Ascending aorta (tissue), 2 donors: ENCODE measurements around the gene CCL8. TPM values are rescaled to one million over a fixed set of nuclear protein-coding genes. Genes with fewer than 3 reads are reported as not detected.

ENCODE experiments used
- DNase-seq, 2 donors: peaks; one replicate each; pipeline ENCODE4 v3.0.0-alpha.2; 2019; ENCODE audit warnings: low spot score in 2 of 2
- H3K27ac ChIP-seq, 2 donors: fragments of 200-600 bp; sonication (generic); one replicate each; pipeline ENCODE4 v1.5.1; 2016 to 2017; ENCODE audit warnings: mild to moderate bottlenecking in 1 of 2
- H3K27me3 ChIP-seq: fragments of 200-600 bp; sonication (generic); one replicate; pipeline ENCODE4 v1.5.1; 2017
- H3K36me3 ChIP-seq, 2 donors: fragments of 200-600 bp; sonication (generic); one replicate each; pipeline ENCODE4 v1.5.1; 2016
- H3K4me1 ChIP-seq, 2 donors: fragments of 200-600 bp; sonication (generic); one replicate each; pipeline ENCODE4 v1.5.1; 2016 to 2017; ENCODE audit warnings: mild to moderate bottlenecking in 1 of 2
- H3K4me3 ChIP-seq, 2 donors: fragments of 200-600 bp; sonication (generic); one replicate each; pipeline ENCODE4 v1.5.1; 2016 to 2017; ENCODE audit warnings: mild to moderate bottlenecking in 1 of 2
- H3K9me3 ChIP-seq, 2 donors: fragments of 200-600 bp; sonication (generic); one replicate each; pipeline ENCODE4 v1.5.1; 2016
- CTCF ChIP-seq, 3 experiments: fragments of 200-600 bp in 2 of 3; fragments of 450-650 bp in 1 of 3; sonication (generic) in 2 of 3; IDR thresholded peaks; one replicate each; pipeline ENCODE4 v1.5.1; 2016 to 2019; ENCODE audit warnings: antibody characterized with exemption in 3 of 3, mild to moderate bottlenecking in 1 of 3, moderate library complexity in 1 of 3
- intact Hi-C: fragments of 100-400 bp; cut with DNase I; formaldehyde crosslinking; loops from one replicate; pipeline ENCODE4 v1.15.1; 2023
- total RNA-seq: library from RNA; depleted of rRNA; stranded (reverse); fragments of >200 nt; gene quantifications from one replicate; pipeline ENCODE4 v1.1.0, GENCODE V29; 2016

The CCL8 gene
- not detected for total RNA-seq

- H3K27ac ChIP-seq: no peak within 1 kb of the TSS
- no peak within 1 kb of the TSS for H3K4me3 ChIP-seq
- H3K36me3 ChIP-seq: no peaks in the 10 kb centered on the region
- H3K9me3 ChIP-seq: peaks cover 0 to under 1% of the 10 kb centered on the region in 2 donors
- intact Hi-C loops: no loop called here
- TF ChIP-seq CTCF (IDR thresholded peaks at IDR 0.05): no peak
- H3K27me3 ChIP-seq: no peaks in the 10 kb centered on the region
- peaks cover 2 to 7% of the 10 kb centered on the region in 2 donors for H3K4me1 ChIP-seq
- DNase-seq: no peak
Observed at GRCh38 chr17:34319039-34319483, at the start of gene CCL8. TSS of gene CCL8 (plus strand) at chr17:34319435. CDS start at chr17:34319502, 67 bp downstream.

DNA sequence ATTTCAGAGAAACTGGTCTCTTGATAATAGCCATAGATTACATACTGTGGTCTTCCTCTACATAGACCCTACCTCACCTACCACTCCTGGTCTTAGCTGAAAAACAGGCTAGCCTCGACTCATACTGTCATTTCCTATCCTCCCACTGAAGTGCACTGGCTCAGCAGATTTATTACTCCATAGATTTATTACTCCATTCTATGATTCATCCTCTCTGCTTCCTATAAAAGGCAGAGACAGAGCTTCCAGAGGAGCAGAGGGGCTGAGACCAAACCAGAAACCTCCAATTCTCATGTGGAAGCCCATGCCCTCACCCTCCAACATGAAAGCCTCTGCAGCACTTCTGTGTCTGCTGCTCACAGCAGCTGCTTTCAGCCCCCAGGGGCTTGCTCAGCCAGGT lies 49.3 kb upstream of the CCL8 start, which contains the start of gene CCL7:
TSS of gene CCL7 (plus strand) at position 253 of the 400 bp plus-strand sequence. CDS start at position 323, 70 bp downstream.
- TF ChIP-seq CTCF (IDR thresholded peaks at IDR 0.05): no peak
- Histone ChIP-seq H3K4me1 (no peaks in the 10 kb centered on the region), H3K4me3 (no peak within 1 kb of the TSS), H3K27me3 (no peaks in the 10 kb centered on the region), H3K27ac (no peak within 1 kb of the TSS), H3K9me3 (no peaks in the 10 kb centered on the region), H3K36me3 (no peaks in the 10 kb centered on the region)
- no peak for DNase-seq
- intact Hi-C loops: no loop called here

GRCh38 chr17:34275881-34276280 lies 43.4 kb upstream of the CCL8 start:
- H3K36me3 ChIP-seq: no peaks in the 10 kb centered on the region
- no peak for TF ChIP-seq CTCF (IDR thresholded peaks at IDR 0.05)
- DNase-seq: no peak
- intact Hi-C loops: no loop called here
- no peaks in the 10 kb centered on the region for H3K9me3 ChIP-seq
- no peaks in the 10 kb centered on the region for H3K27me3 ChIP-seq
- no peak overlapping the region for H3K4me3 ChIP-seq
- H3K27ac ChIP-seq: no peak overlapping the region
- H3K4me1 ChIP-seq: no peaks in the 10 kb centered on the region

GRCh38 chr17:34276826-34277225 lies 42.4 kb upstream of the CCL8 start:
- no peaks in the 10 kb centered on the region for H3K4me1 ChIP-seq
- H3K4me3 ChIP-seq: no peak overlapping the region
- H3K27me3 ChIP-seq: no peaks in the 10 kb centered on the region
- no peak for TF ChIP-seq CTCF (IDR thresholded peaks at IDR 0.05)
- intact Hi-C loops: no loop called here
- no peak for DNase-seq
- H3K9me3 ChIP-seq: no peaks in the 10 kb centered on the region
- H3K36me3 ChIP-seq: no peaks in the 10 kb centered on the region
- no peak overlapping the region for H3K27ac ChIP-seq

GRCh38 chr17:34283571-34283970 lies 35.7 kb upstream of the CCL8 start:
- TF ChIP-seq CTCF (IDR thresholded peaks at IDR 0.05): no peak
- no peak overlapping the region for H3K27ac ChIP-seq
- no peaks in the 10 kb centered on the region for H3K27me3 ChIP-seq
- DNase-seq: no peak
- intact Hi-C loops: no loop called here
- H3K36me3 ChIP-seq: no peaks in the 10 kb centered on the region
- H3K9me3 ChIP-seq: no peaks in the 10 kb centered on the region
- no peaks in the 10 kb centered on the region for H3K4me1 ChIP-seq
- no peak overlapping the region for H3K4me3 ChIP-seq

- Histone ChIP-seq H3K27ac (no peak within 1 kb of the TSS), H3K4me1 (no peaks in the 10 kb centered on the region), H3K4me3 (no peak within 1 kb of the TSS), H3K36me3 (no peaks in the 10 kb centered on the region), H3K27me3 (no peaks in the 10 kb centered on the region), H3K9me3 (no peaks in the 10 kb centered on the region)
- TF ChIP-seq CTCF (IDR thresholded peaks at IDR 0.05): no peak
- DNase-seq: no peak
- intact Hi-C loops: no loop called here
Observed at GRCh38 chr17:34285286-34285792, 33.9 kb upstream of the CCL8 start, which contains the start of gene CCL11. TSS of gene CCL11 (plus strand) at chr17:34285742. CDS start at chr17:34285809, 67 bp downstream.
